Activated naive CD8-positive, alpha-beta T cell treated with anti-CD3 and anti-CD28 coated beads for 36 hours (primary cell): Measurements from ENCODE around the gene IL1RAP. TPM values are rescaled to one million over a fixed set of nuclear protein-coding genes. Genes with fewer than 3 reads are reported as not detected.

Source experiments
- DNase-seq: peaks from one replicate; pipeline ENCODE4 v3.0.0; 2021
- H3K27ac Mint-ChIP-seq: one replicate; pipeline ENCODE4 v1.8.0; 2022; ENCODE audit warnings: mild to moderate bottlenecking, moderate library complexity, mixed read lengths
- H3K27me3 Mint-ChIP-seq: one replicate; pipeline ENCODE4 v1.8.0; 2022; ENCODE audit warnings: mild to moderate bottlenecking, mixed read lengths
- H3K36me3 Mint-ChIP-seq: one replicate; pipeline ENCODE4 v1.8.0; 2021; ENCODE audit warnings: mild to moderate bottlenecking, mixed read lengths
- H3K4me1 Mint-ChIP-seq: one replicate; pipeline ENCODE4 v1.8.0; 2021; ENCODE audit warnings: mixed read lengths
- H3K4me3 Mint-ChIP-seq: one replicate; pipeline ENCODE4 v1.8.0; 2022; ENCODE audit warnings: mild to moderate bottlenecking, moderate library complexity, mixed read lengths
- H3K9me3 Mint-ChIP-seq: one replicate; pipeline ENCODE4 v1.8.0; 2022; ENCODE audit warnings: mixed read lengths
- total RNA-seq, 2 experiments: library from RNA; stranded (reverse); gene quantifications; one replicate each; pipeline ENCODE4 v1.2.3, GENCODE V29; 2021

Gene IL1RAP
- total RNA-seq, 2 experiments from 2014 or later, result 7.3 to 8.2 TPM

GRCh38 chr3:190695225-190695624 lies 181.3 kb downstream of the IL1RAP start:
- peaks cover 24% of the 10 kb centered on the region for H3K27me3 Mint-ChIP-seq

GRCh38 chr3:190695994-190696393 lies 182.1 kb downstream of the IL1RAP start:
- no peak overlapping the region for H3K27ac Mint-ChIP-seq
- H3K4me3 Mint-ChIP-seq, result no peak overlapping the region
- H3K9me3 Mint-ChIP-seq, result no peaks in the 10 kb centered on the region
- no peak for DNase-seq
- no peaks in the 10 kb centered on the region for H3K4me1 Mint-ChIP-seq
- H3K36me3 Mint-ChIP-seq, result no peaks in the 10 kb centered on the region
- peaks cover 27% of the 10 kb centered on the region for H3K27me3 Mint-ChIP-seq

More at GRCh38 chr3:190695225-190695624, 181.3 kb downstream of the IL1RAP start:
- no peak for DNase-seq
- Mint-ChIP-seq H3K9me3 (no peaks in the 10 kb centered on the region), H3K4me1 (no peaks in the 10 kb centered on the region), H3K27ac (no peak overlapping the region), H3K36me3 (no peaks in the 10 kb centered on the region), H3K4me3 (no peak overlapping the region)

GRCh38 chr3:190696777-190697501 lies 183.1 kb downstream of the IL1RAP start:
- no peaks in the 10 kb centered on the region for H3K4me1 Mint-ChIP-seq

GRCh38 chr3:190697502-190697830 lies 183.6 kb downstream of the IL1RAP start:
- H3K36me3 Mint-ChIP-seq, result no peaks in the 10 kb centered on the region
- no peaks in the 10 kb centered on the region for H3K9me3 Mint-ChIP-seq
- DNase-seq, result no peak
- peaks cover 25% of the 10 kb centered on the region for H3K27me3 Mint-ChIP-seq
- H3K4me3 Mint-ChIP-seq, result no peak overlapping the region
- no peaks in the 10 kb centered on the region for H3K4me1 Mint-ChIP-seq
- H3K27ac Mint-ChIP-seq, result no peak overlapping the region

More at GRCh38 chr3:190696777-190697501, 183.1 kb downstream of the IL1RAP start:
- H3K36me3 Mint-ChIP-seq, result no peaks in the 10 kb centered on the region
- no peaks in the 10 kb centered on the region for H3K9me3 Mint-ChIP-seq
- no peak overlapping the region for H3K4me3 Mint-ChIP-seq
- peaks cover 25% of the 10 kb centered on the region for H3K27me3 Mint-ChIP-seq
- DNase-seq, result no peak
- H3K27ac Mint-ChIP-seq, result no peak overlapping the region

GRCh38 chr3:190697901-190698300 lies 184.0 kb downstream of the IL1RAP start:
- peaks cover 25% of the 10 kb centered on the region for H3K27me3 Mint-ChIP-seq
- no peaks in the 10 kb centered on the region for H3K36me3 Mint-ChIP-seq
- H3K4me1 Mint-ChIP-seq, result no peaks in the 10 kb centered on the region
- no peak for DNase-seq
- H3K4me3 Mint-ChIP-seq, result no peak overlapping the region
- H3K27ac Mint-ChIP-seq, result no peak overlapping the region
- H3K9me3 Mint-ChIP-seq, result no peaks in the 10 kb centered on the region

- Mint-ChIP-seq H3K4me3 (no peak overlapping the region), H3K9me3 (no peaks in the 10 kb centered on the region), H3K4me1 (no peaks in the 10 kb centered on the region), H3K27me3 (peaks cover 22% of the 10 kb centered on the region), H3K27ac (no peak overlapping the region), H3K36me3 (no peaks in the 10 kb centered on the region)
- no peak for DNase-seq
These were observed 185.9 kb downstream of the IL1RAP start for GRCh38 chr3:190699776-190700175.

GRCh38 chr3:190701096-190701532 lies 187.2 kb downstream of the IL1RAP start:
- H3K4me1 Mint-ChIP-seq, result no peaks in the 10 kb centered on the region
- H3K4me3 Mint-ChIP-seq, result no peak overlapping the region
- H3K27me3 Mint-ChIP-seq, result peaks cover 22% of the 10 kb centered on the region
- no peaks in the 10 kb centered on the region for H3K36me3 Mint-ChIP-seq
- DNase-seq, result peak; percentile 6
- no peaks in the 10 kb centered on the region for H3K9me3 Mint-ChIP-seq
- no peak overlapping the region for H3K27ac Mint-ChIP-seq

GRCh38 chr3:190706582-190706981 lies 192.7 kb downstream of the IL1RAP start:
- DNase-seq, result no peak
- peaks cover 14% of the 10 kb centered on the region for H3K27me3 Mint-ChIP-seq
- H3K4me1 Mint-ChIP-seq, result no peaks in the 10 kb centered on the region
- no peak overlapping the region for H3K4me3 Mint-ChIP-seq
- H3K36me3 Mint-ChIP-seq, result no peaks in the 10 kb centered on the region
- H3K9me3 Mint-ChIP-seq, result no peaks in the 10 kb centered on the region
- no peak overlapping the region for H3K27ac Mint-ChIP-seq

Other genes starting within 250 kb of the IL1RAP start
- gene CLDN1, start 191.6 kb upstream of the IL1RAP start, total RNA-seq, result under 1 TPM; 0.08 to 0.10 TPM
- not detected for gene CLDN16, start 125.9 kb upstream of the IL1RAP start, total RNA-seq
- not detected for gene TMEM207, start 64.2 kb upstream of the IL1RAP start, total RNA-seq